Endodermal cell (in vitro differentiated cells): ENCODE measurements around the gene ULBP2. TPM values are rescaled to one million over a fixed set of nuclear protein-coding genes. Genes with fewer than 3 reads are reported as not detected.
A peak's percentile ranks its signal among the peaks of the same experiment; 100 is the strongest.
"Not testable (repeated sequence)": the region's sequence is repeated elsewhere in the genome, so short reads cannot be mapped to it uniquely, and the experiment has no call there.

Source experiments
- DNase-seq: peaks from one replicate; pipeline ENCODE4 v3.0.0-alpha.2; 2017
- H3K27ac ChIP-seq: 2 replicates; pipeline ENCODE4 v1.5.1; 2013; ENCODE audit warnings: mild to moderate bottlenecking, low read depth, low read length, moderate library complexity
- H3K27me3 ChIP-seq: 2 replicates; pipeline ENCODE4 v1.6.1; 2013; ENCODE audit warnings: mild to moderate bottlenecking, low read length, moderate library complexity; ENCODE audit not compliant: insufficient read depth, control insufficient read depth, poor library complexity, severe bottlenecking
- H3K36me3 ChIP-seq: 2 replicates; pipeline ENCODE4 v1.7.0; 2013; ENCODE audit warnings: mild to moderate bottlenecking, low read length, moderate library complexity; ENCODE audit not compliant: control insufficient read depth, insufficient read depth
- H3K4me1 ChIP-seq: one replicate; pipeline ENCODE4 v1.7.0; 2013; ENCODE audit warnings: low read length; ENCODE audit not compliant: control insufficient read depth, insufficient read depth
- H3K4me3 ChIP-seq: 2 replicates; pipeline ENCODE4 v1.5.1; 2013; ENCODE audit warnings: mild to moderate bottlenecking, low read length, moderate library complexity
- H3K9ac ChIP-seq: 2 replicates; pipeline ENCODE4 v1.6.1; 2013; ENCODE audit warnings: mild to moderate bottlenecking, low read length, moderate library complexity; ENCODE audit not compliant: poor library complexity, severe bottlenecking; ENCODE audit errors: extremely low read depth
- H3K9me3 ChIP-seq: 2 replicates; pipeline ENCODE4 v1.6.1; 2013; ENCODE audit warnings: mild to moderate bottlenecking, low read length, moderate library complexity; ENCODE audit not compliant: control insufficient read depth
- H3K27ac Mint-ChIP-seq: 2 replicates; pipeline ENCODE4 v1.8.0; 2020; ENCODE audit warnings: mixed read lengths
- H3K27me3 Mint-ChIP-seq: 2 replicates; pipeline ENCODE4 v1.8.0; 2021; ENCODE audit warnings: mild to moderate bottlenecking, mixed read lengths; ENCODE audit not compliant: insufficient read depth
- H3K36me3 Mint-ChIP-seq: 2 replicates; pipeline ENCODE4 v1.8.0; 2020; ENCODE audit warnings: low read depth, mixed read lengths
- H3K4me1 Mint-ChIP-seq: 2 replicates; pipeline ENCODE4 v1.8.0; 2020; ENCODE audit warnings: mixed read lengths
- H3K4me3 Mint-ChIP-seq: 2 replicates; pipeline ENCODE4 v1.8.0; 2020; ENCODE audit warnings: mild to moderate bottlenecking, moderate library complexity, mixed read lengths
- H3K9me3 Mint-ChIP-seq: 2 replicates; pipeline ENCODE4 v1.8.0; 2020; ENCODE audit warnings: mild to moderate bottlenecking, mixed read lengths
- CTCF ChIP-seq: fragments of 200-600 bp; sonication (generic); conservative IDR thresholded peaks from 2 replicates; pipeline ENCODE4 v1.5.0; 2021; ENCODE audit warnings: antibody characterized with exemption, mild to moderate bottlenecking
- WGBS, 2 experiments: methylation state at CpG; one replicate each; pipeline versions ENCODE4 v1.1.5 to v1.1.7; 2013; ENCODE audit warnings: missing lambda C conversion rate in 2 of 2, mixed read lengths in 1 of 2; ENCODE audit not compliant: insufficient coverage in 1 of 2, insufficient read length in 1 of 2; 5-methylcytosine and 5-hydroxymethylcytosine counted together
- total RNA-seq, 2 donors: library from RNA; stranded (reverse); fragmentation: NEBNext Ultra II Directional in 1 of 2; extraction: Animal tissue kit (Norgen Biotek cat#: 25700) in 1 of 2; gene quantifications; 2 replicates in 1 of 2; 3 replicates in 1 of 2; pipeline ENCODE4 v1.2.1, GENCODE V29; 2021

The ULBP2 gene
- total RNA-seq, 2 donors from 2014 or later = 0.20 TPM; not detected in 1

GRCh38 chr6:149906405-149906804 is 35.4 kb upstream of the ULBP2 start:
- H3K4me3 Mint-ChIP-seq = no peak overlapping the region

GRCh38 chr6:149907317-149907716 is 34.5 kb upstream of the ULBP2 start:
- 71% methylated on average over 2 of the region's 2 CpGs; no CpG with 5 or more reads in 1 of the 2 experiments for WGBS, 2 experiments

More at GRCh38 chr6:149906405-149906804, 35.4 kb upstream of the ULBP2 start:
- Histone ChIP-seq H3K4me1 (no peaks in the 10 kb centered on the region), H3K36me3 (no peaks in the 10 kb centered on the region), H3K27me3 (peaks cover 6% of the 10 kb centered on the region), H3K9ac (no peak overlapping the region), H3K9me3 (no peaks in the 10 kb centered on the region), H3K27ac (no peak overlapping the region), H3K4me3 (no peak overlapping the region)
- H3K27me3 Mint-ChIP-seq = peaks cover 32% of the 10 kb centered on the region
- no peak for DNase-seq
- peaks cover 9% of the 10 kb centered on the region for H3K4me1 Mint-ChIP-seq
- no peak overlapping the region for H3K27ac Mint-ChIP-seq
- H3K36me3 Mint-ChIP-seq = no peaks in the 10 kb centered on the region
- H3K9me3 Mint-ChIP-seq = peaks cover 36% of the 10 kb centered on the region
- TF ChIP-seq CTCF = no peak
- WGBS, 2 experiments = 84 to 96% methylated on average over 4 of the region's 4 CpGs

DNA sequence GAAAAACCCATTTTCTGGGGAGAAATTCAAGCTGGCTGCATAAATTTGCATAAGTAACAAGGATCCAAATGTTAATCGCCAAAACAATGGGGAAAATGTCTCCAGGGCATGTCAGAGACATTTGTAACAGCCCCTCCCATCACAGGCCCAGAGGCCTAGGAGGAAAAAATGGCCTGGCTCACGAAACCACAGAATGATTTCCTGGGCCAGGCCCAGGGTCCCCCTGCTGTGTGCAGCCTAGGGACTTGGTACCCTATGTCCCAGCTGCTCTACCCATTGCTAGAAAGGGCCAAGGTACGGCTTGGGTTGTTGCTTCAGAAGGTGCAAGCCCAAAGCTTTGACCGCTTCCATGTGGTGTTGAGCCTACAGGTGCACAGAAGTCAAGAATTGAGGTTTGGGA is 33.3 kb upstream of the ULBP2 start:
- H3K4me1 ChIP-seq, H3K4me1 Mint-ChIP-seq, H3K36me3 ChIP-seq, H3K9me3 ChIP-seq, DNase-seq, H3K9ac ChIP-seq, H3K4me3 Mint-ChIP-seq, H3K27ac ChIP-seq, H3K4me3 ChIP-seq, H3K27ac Mint-ChIP-seq, H3K36me3 Mint-ChIP-seq: not testable (repeated sequence)
- Mint-ChIP-seq H3K9me3 (peaks cover 36% of the 10 kb centered on the region), H3K27me3 (peaks cover 47% of the 10 kb centered on the region)
- WGBS, 2 experiments = 67 to 76% methylated on average over 4 of the region's 4 CpGs
- peaks cover 14% of the 10 kb centered on the region for H3K27me3 ChIP-seq

More at GRCh38 chr6:149907317-149907716, 34.5 kb upstream of the ULBP2 start:
- peaks cover 6% of the 10 kb centered on the region for H3K27me3 ChIP-seq
- no peak for TF ChIP-seq CTCF
- H3K4me1 ChIP-seq = no peaks in the 10 kb centered on the region
- no peaks in the 10 kb centered on the region for H3K36me3 ChIP-seq
- Mint-ChIP-seq H3K4me1 (peaks cover 9% of the 10 kb centered on the region), H3K27ac (no peak overlapping the region), H3K9me3 (peaks cover 36% of the 10 kb centered on the region), H3K27me3 (peaks cover 36% of the 10 kb centered on the region), H3K4me3 (no peak overlapping the region), H3K36me3 (no peaks in the 10 kb centered on the region)
- H3K9me3 ChIP-seq = no peaks in the 10 kb centered on the region
- no peak overlapping the region for H3K27ac ChIP-seq
- DNase-seq = peak; percentile 10
- no peak overlapping the region for H3K4me3 ChIP-seq
- no peak overlapping the region for H3K9ac ChIP-seq
